GM13976 (cell line): Measurements from ENCODE around the gene MROH2A.

Experiments
- DNase-seq: peaks from one replicate; pipeline ENCODE4 v3.0.0; 2012; ENCODE audit warnings: low spot score
- CTCF ChIP-seq: IDR thresholded peaks from 2 replicates; pipeline ENCODE4 v1.5.1; 2012; ENCODE audit warnings: borderline replicate concordance, mild to moderate bottlenecking; ENCODE audit not compliant: insufficient read depth; ENCODE audit errors: extremely low read depth, missing control alignments, control extremely low read depth
- in situ Hi-C: fragments of 300-500 bp; cut with MboI; formaldehyde crosslinking; loops from one replicate; pipeline ENCODE4 v1.12.0; 2022; ENCODE audit warnings: low sequenced_read_pairs, mixed read lengths, inconsistent platforms; ENCODE audit not compliant: unreplicated experiment

MROH2A gene

DNA sequence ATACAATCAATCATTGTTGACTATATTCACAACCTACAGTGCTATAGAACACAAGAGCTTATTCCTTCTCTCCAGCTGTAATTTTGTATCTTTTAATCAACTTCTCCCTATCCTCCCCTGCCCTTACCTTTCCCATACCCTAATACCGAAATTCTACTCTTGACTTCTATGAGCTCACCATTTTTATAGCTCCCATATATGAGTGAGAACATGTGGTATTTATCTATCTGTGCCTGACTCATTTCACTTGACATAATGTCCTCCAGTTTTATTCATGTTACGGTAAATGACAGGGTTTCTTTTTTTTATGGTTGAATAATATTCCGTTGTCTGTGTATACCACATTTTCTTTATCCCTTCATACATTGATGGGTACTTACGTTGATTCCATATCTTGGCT lies 2.6 kb downstream of the MROH2A start:
- in situ Hi-C loops: no loop called here
- TF ChIP-seq CTCF: no peak
- no peak for DNase-seq

DNA sequence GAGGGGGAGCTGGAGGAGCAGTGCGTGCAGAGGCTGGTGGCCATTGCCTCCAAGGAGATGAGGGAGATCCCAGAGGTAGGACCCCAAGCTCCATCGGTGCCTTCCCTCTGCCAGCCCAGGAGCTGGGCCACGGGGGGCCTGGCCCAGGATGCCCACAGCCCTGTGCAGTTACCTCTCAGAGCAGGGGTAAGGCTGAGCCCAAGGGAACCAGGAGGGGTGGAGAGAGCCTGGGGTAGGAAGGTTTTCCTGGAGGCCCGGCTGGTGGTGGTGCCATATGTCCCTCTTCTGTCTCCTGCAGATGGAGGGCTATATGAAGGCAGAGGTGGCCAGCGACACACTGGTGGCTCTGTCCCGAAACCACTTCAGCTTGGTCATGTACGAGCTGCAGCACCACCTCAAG lies 11.4 kb downstream of the MROH2A start:
- no peak for TF ChIP-seq CTCF
- in situ Hi-C loops: no loop called here
- no peak for DNase-seq

DNA sequence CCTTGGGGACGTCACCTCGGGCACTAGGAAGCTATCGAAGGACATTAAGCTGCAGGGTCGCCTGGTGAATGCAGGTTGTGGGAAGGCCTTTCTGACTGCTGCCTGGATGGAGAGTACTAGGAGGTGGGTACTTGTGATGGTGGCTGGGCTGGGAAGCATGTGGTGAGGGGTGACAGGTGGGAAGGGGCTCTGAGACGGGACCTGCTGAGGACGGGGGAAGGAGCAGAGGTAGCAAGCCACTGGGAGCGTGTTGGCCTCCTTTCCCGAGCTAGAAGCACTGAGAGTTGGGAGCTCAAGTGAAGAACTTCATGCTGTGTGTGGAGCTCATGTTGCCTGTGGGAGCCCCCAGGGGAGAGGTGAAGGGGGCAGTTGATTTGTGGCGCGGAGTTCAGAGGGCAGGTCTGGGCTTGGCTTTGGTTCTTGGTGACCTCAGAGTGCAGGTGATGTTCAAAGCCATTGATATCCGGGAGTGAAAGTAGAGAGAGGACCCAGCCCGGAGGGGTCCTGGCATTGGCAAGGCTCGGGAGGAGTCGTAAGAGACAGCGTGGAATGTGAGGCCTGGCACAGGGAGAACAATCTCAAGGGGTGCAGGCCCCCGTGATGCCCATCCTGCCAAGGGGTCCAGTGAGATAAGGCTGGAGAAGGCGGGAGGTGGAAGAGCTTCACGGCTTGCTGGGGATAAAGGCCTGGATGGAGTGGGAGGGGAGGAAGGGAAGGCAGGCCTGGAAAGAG lies 13.2 kb downstream of the MROH2A start:
- TF ChIP-seq CTCF: no peak
- in situ Hi-C loops: no loop called here
- DNase-seq: no peak

DNA sequence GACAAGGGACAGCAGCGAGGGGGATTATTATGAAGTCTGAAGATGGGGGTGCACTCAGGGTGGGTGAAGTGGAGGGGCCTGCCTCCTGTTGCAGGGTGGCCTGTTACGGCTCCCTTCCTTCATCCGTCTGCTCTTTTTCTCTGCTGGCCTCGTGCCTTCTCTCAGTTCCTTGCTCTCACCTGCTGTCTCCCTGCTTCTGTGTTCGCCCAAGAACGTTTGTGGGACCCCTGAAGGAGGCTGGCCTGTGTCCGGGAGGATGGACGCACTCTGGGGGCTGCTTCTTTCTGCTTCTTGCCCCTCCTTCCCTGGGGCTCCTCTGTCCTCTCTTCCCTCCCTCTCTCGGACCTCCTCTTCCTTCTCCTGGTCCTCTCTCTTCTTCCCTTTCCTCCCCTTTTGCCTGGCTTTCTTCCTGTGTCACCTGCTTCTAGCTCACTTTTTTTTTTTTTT lies 13.8 kb downstream of the MROH2A start:
- TF ChIP-seq CTCF: no peak
- in situ Hi-C loops: no loop called here
- no peak for DNase-seq

GRCh38 chr2:233792720-233793119 lies 14.6 kb downstream of the MROH2A start:
- in situ Hi-C loops: no loop called here
- TF ChIP-seq CTCF: no peak
- no peak for DNase-seq

DNA sequence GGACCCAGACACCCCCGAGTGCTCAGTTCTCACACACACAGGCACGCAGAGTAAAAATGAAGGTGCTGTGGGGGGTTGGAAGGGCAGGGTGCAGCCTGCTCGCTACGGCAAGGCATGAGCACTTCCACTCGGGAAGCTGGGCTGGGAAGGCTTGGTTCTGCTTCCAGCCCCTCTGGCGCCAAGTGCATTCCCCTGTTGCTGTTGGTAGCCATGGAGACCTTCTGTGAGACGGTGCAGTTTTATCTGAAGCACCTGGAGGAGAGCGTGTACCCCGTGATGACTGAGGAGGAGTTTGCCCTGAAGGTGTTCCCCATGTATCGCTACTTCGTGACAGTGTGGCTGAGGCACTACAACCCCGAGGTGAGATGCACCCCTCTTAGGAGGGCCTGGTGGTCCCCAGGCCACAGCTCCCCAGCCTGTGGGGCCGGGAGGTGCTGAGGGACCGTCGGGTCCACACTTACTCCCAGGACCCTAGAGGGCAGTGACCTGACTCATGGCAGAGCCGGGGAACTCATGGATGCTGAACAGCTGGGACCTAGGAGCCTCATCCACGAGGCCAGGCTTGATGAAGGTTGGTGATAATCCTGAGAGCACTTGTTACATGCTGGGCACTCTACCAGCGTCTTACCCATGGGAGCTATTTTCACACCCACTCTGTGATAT lies 15.5 kb downstream of the MROH2A start:
- in situ Hi-C loops: no loop called here
- no peak for DNase-seq
- TF ChIP-seq CTCF: no peak

DNA sequence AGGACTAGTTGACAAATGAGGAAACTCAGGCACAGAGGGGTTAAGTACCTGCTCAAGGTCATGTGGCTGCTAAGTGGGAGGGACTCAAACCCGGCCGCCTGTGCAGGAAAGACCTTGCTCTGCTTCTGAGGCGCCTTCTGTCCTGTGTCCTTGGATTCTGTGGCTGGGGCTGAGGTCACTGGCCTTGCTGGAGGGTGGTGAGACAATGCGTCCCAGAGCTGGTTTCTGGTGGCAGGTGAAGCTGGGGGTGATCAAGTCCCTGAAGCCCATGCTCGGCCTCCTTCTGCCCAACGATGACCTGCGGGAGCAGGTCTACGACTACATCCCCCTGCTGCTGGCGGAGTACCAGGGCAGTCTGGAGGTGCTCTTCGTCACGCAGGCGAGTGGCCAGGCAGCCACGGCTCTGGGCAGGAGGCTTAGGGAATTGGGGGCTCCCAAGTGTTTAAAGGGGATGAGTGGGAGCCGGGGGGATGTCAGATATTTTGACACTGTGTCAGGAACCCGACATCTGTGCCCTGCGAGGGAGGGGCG lies 16.1 kb downstream of the MROH2A start:
- DNase-seq: peak; percentile 21
- in situ Hi-C loops: no loop called here
- TF ChIP-seq CTCF: no peak
